ENCODE data around the gene TNK2. TPM values are rescaled to one million over a fixed set of nuclear protein-coding genes. Genes with fewer than 3 reads are reported as not detected.

The TNK2 gene
- polyA plus RNA-seq, 3 donors = 0.84 to 131 (median 1.8) TPM

GRCh38 chr3:195876297-195877064 lies 31.9 kb downstream of the TNK2 start:
- H3K9me3 Mint-ChIP-seq = no peaks in the 10 kb centered on the region

More at GRCh38 chr3:195876297-195877064, 31.9 kb downstream of the TNK2 start:
- no peak for TF ChIP-seq CTCF (IDR thresholded peaks at IDR 0.05)
- H3K9me3 ChIP-seq (replicated peaks in 1 of 2; ENCODE audit: control insufficient read depth in 1 of 2, insufficient read depth in 1 of 2, low read length in 2 of 2) = no peaks in the 10 kb centered on the region
- Mint-ChIP-seq H3K27me3 (ENCODE audit: low read depth in 3 of 3) (peaks cover 0 to 1% (median 0%) of the 10 kb centered on the region in 3 donors), H3K36me3 (peaks cover 43 to 73% of the 10 kb centered on the region in 2 donors), H3K4me3 (no peak overlapping the region), H3K4me1 (peaks cover 1% of the 10 kb centered on the region), H3K27ac (peak overlapping the region in 5 of 7 donors; percentile 22 to 79 (median 73))
- peaks cover 88% of the 10 kb centered on the region for H4K20me1 ChIP-seq (ENCODE audit: insufficient read depth, low read length)
- H3K36me3 ChIP-seq (replicated peaks in 1 of 2; ENCODE audit: control insufficient read depth in 1 of 2, insufficient read depth in 2 of 2, low read length in 2 of 2) = peaks cover 69 to 85% of the 10 kb centered on the region in 2 donors
- H3K79me2 ChIP-seq (ENCODE audit: insufficient read depth, low read length) = peaks cover 37% of the 10 kb centered on the region
- H2AFZ ChIP-seq (ENCODE audit: insufficient read depth, low read depth, low read length, poor library complexity, severe bottlenecking) = no peak overlapping the region
- no peaks in the 10 kb centered on the region for H3K27me3 ChIP-seq (ENCODE audit: control insufficient read depth in 2 of 2, insufficient read depth in 2 of 2, low read length in 2 of 2)
- no peak overlapping the region for H3K4me2 ChIP-seq (replicated peaks; ENCODE audit: extremely low read depth, low read length, poor library complexity, severe bottlenecking)
- DNase-seq = no peak
- H3K4me3 ChIP-seq (replicated peaks in 1 of 3; ENCODE audit: low read depth in 2 of 3, low read length in 3 of 3) = no peak overlapping the region
- no peak overlapping the region for H3K9ac ChIP-seq (ENCODE audit: insufficient read depth, low read length, poor library complexity, severe bottlenecking)
- intact Hi-C loops (cut with micrococcal nuclease) = no loop called here
- WGBS (ENCODE audit: insufficient coverage) = 91% methylated on average over 10 of the region's 28 CpGs
- H3K4me1 ChIP-seq (ENCODE audit: control insufficient read depth in 1 of 2, insufficient read depth in 2 of 2, low read length in 2 of 2) = peaks cover 0 to 8% of the 10 kb centered on the region in 2 donors
- no peak overlapping the region for H3K27ac ChIP-seq (ENCODE audit: low read depth in 1 of 2, low read length in 2 of 2)

All from CD14-positive monocyte (primary cell).